GM15510 (cell line): Measurements from ENCODE around the gene TBC1D2.

Experiments used
- POLR2A ChIP-seq: IDR thresholded peaks from 3 replicates; pipeline ENCODE4 v1.6.1; 2011; ENCODE audit warnings: borderline replicate concordance; ENCODE audit not compliant: insufficient read length; ENCODE audit errors: extremely low read depth

Gene TBC1D2

GRCh38 chr9:98193336-98193944 lies 62.0 kb downstream of the TBC1D2 start:
- no peak for TF ChIP-seq POLR2A

GRCh38 chr9:98192503-98193335 lies 62.7 kb downstream of the TBC1D2 start, which contains the start of gene CORO2A:
Gene CORO2A, minus strand, starts transcription at chr9:98192637. Its CDS starts 34,977 bp downstream, at chr9:98157660.
- TF ChIP-seq POLR2A: peak; percentile 21

GRCh38 chr9:98191671-98192502 lies 63.6 kb downstream of the TBC1D2 start:
- no peak for TF ChIP-seq POLR2A

GRCh38 chr9:98191181-98191608 lies 64.3 kb downstream of the TBC1D2 start:
- TF ChIP-seq POLR2A: no peak

- TF ChIP-seq POLR2A: no peak
Observed at GRCh38 chr9:98190757-98191105, 64.7 kb downstream of the TBC1D2 start.

GRCh38 chr9:98189412-98189811 lies 66.0 kb downstream of the TBC1D2 start:
- no peak for TF ChIP-seq POLR2A

GRCh38 chr9:98187926-98188325 lies 67.5 kb downstream of the TBC1D2 start:
- TF ChIP-seq POLR2A: no peak

- no peak for TF ChIP-seq POLR2A
Observed at GRCh38 chr9:98186236-98186635, 69.2 kb downstream of the TBC1D2 start.

- TF ChIP-seq POLR2A: no peak
Observed at GRCh38 chr9:98185611-98186171, 69.8 kb downstream of the TBC1D2 start.

- TF ChIP-seq POLR2A: no peak
Observed at GRCh38 chr9:98185021-98185567, 70.4 kb downstream of the TBC1D2 start.

- no peak for TF ChIP-seq POLR2A
Observed at GRCh38 chr9:98184326-98184725, 71.1 kb downstream of the TBC1D2 start.

GRCh38 chr9:98182889-98183599 lies 72.4 kb downstream of the TBC1D2 start:
- no peak for TF ChIP-seq POLR2A

GRCh38 chr9:98182069-98182820 lies 73.2 kb downstream of the TBC1D2 start:
- TF ChIP-seq POLR2A: no peak

- no peak for TF ChIP-seq POLR2A
Observed at GRCh38 chr9:98181746-98182068, 73.7 kb downstream of the TBC1D2 start.

GRCh38 chr9:98180996-98181395 lies 74.5 kb downstream of the TBC1D2 start:
- no peak for TF ChIP-seq POLR2A
